ENCODE measurements around the gene SWT1. TPM values are rescaled to one million over a fixed set of nuclear protein-coding genes. Genes with fewer than 3 reads are reported as not detected.

The SWT1 gene
- total RNA-seq (2014; rRNA removed; shearing (Covaris generic); ENCODE audit: low replicate concordance): 0.75 and 2.3 TPM in 2 replicates

GRCh38 chr1:185156854-185157598, at the start of gene SWT1, which contains the start of gene TRMT1L:
SWT1 (plus strand) TSS chr1:185157167; CDS start chr1:185160842, 3,675 bp downstream.
TRMT1L (minus strand) TSS chr1:185156953; CDS start chr1:185156712, 241 bp downstream.
- in situ Hi-C loops (cut with HindIII; ENCODE audit: low pct_unique_long_range_greater_than_20kb, low sequenced_read_pairs): no loop called here
- DNase-seq (ENCODE audit: low read depth): peak; percentile 99

- DNase-seq (ENCODE audit: low read depth): no peak
- in situ Hi-C loops (cut with HindIII; ENCODE audit: low pct_unique_long_range_greater_than_20kb, low sequenced_read_pairs): no loop called here
Observed at GRCh38 chr1:185108321-185108720, 48.6 kb upstream of the SWT1 start.

- in situ Hi-C loops (cut with HindIII; ENCODE audit: low pct_unique_long_range_greater_than_20kb, low sequenced_read_pairs): no loop called here
- no peak for DNase-seq (ENCODE audit: low read depth)
Observed at GRCh38 chr1:185110145-185110544, 46.8 kb upstream of the SWT1 start.

- in situ Hi-C loops (cut with HindIII; ENCODE audit: low pct_unique_long_range_greater_than_20kb, low sequenced_read_pairs): no loop called here
Observed at GRCh38 chr1:185111873-185112272, 45.1 kb upstream of the SWT1 start.

GRCh38 chr1:185112356-185112755, 44.6 kb upstream of the SWT1 start:
- no peak for DNase-seq (ENCODE audit: low read depth)
- in situ Hi-C loops (cut with HindIII; ENCODE audit: low pct_unique_long_range_greater_than_20kb, low sequenced_read_pairs): no loop called here

More at GRCh38 chr1:185111873-185112272, 45.1 kb upstream of the SWT1 start:
- DNase-seq (ENCODE audit: low read depth): no peak

- in situ Hi-C loops (cut with HindIII; ENCODE audit: low pct_unique_long_range_greater_than_20kb, low sequenced_read_pairs): no loop called here
- no peak for DNase-seq (ENCODE audit: low read depth)
Observed at GRCh38 chr1:185129708-185130107, 27.3 kb upstream of the SWT1 start.

- in situ Hi-C loops (cut with HindIII; ENCODE audit: low pct_unique_long_range_greater_than_20kb, low sequenced_read_pairs): no loop called here
- DNase-seq (ENCODE audit: low read depth): no peak
Observed at GRCh38 chr1:185132534-185132933, 24.4 kb upstream of the SWT1 start.

GRCh38 chr1:185137896-185138545, 18.9 kb upstream of the SWT1 start:
- DNase-seq (ENCODE audit: low read depth): no peak
- in situ Hi-C loops (cut with HindIII; ENCODE audit: low pct_unique_long_range_greater_than_20kb, low sequenced_read_pairs): no loop called here

- DNase-seq (ENCODE audit: low read depth): no peak
- in situ Hi-C loops (cut with HindIII; ENCODE audit: low pct_unique_long_range_greater_than_20kb, low sequenced_read_pairs): no loop called here
Observed at GRCh38 chr1:185139246-185139645, 17.7 kb upstream of the SWT1 start.

- DNase-seq (ENCODE audit: low read depth): no peak
- in situ Hi-C loops (cut with HindIII; ENCODE audit: low pct_unique_long_range_greater_than_20kb, low sequenced_read_pairs): no loop called here
Observed at GRCh38 chr1:185144233-185144632, 12.7 kb upstream of the SWT1 start.

GRCh38 chr1:185151215-185151614, 5.8 kb upstream of the SWT1 start:
- DNase-seq (ENCODE audit: low read depth): no peak
- in situ Hi-C loops (cut with HindIII; ENCODE audit: low pct_unique_long_range_greater_than_20kb, low sequenced_read_pairs): no loop called here

GRCh38 chr1:185152187-185152767, 4.7 kb upstream of the SWT1 start:
- DNase-seq (ENCODE audit: low read depth): no peak
- in situ Hi-C loops (cut with HindIII; ENCODE audit: low pct_unique_long_range_greater_than_20kb, low sequenced_read_pairs): no loop called here

- in situ Hi-C loops (cut with HindIII; ENCODE audit: low pct_unique_long_range_greater_than_20kb, low sequenced_read_pairs): no loop called here
- no peak for DNase-seq (ENCODE audit: low read depth)
Observed at GRCh38 chr1:185154912-185155513, 2.0 kb upstream of the SWT1 start.

- DNase-seq (ENCODE audit: low read depth): no peak
- in situ Hi-C loops (cut with HindIII; ENCODE audit: low pct_unique_long_range_greater_than_20kb, low sequenced_read_pairs): no loop called here
Observed at GRCh38 chr1:185155600-185156287, 1.2 kb upstream of the SWT1 start.

GRCh38 chr1:185156288-185156853, 596 bp upstream of the SWT1 start:
- in situ Hi-C loops (cut with HindIII; ENCODE audit: low pct_unique_long_range_greater_than_20kb, low sequenced_read_pairs): no loop called here
- DNase-seq (ENCODE audit: low read depth): no peak

- DNase-seq (ENCODE audit: low read depth): no peak
- in situ Hi-C loops (cut with HindIII; ENCODE audit: low pct_unique_long_range_greater_than_20kb, low sequenced_read_pairs): no loop called here
Observed at GRCh38 chr1:185157599-185158412, 839 bp downstream of the SWT1 start.

GRCh38 chr1:185158800-185159199, 1.8 kb downstream of the SWT1 start:
- in situ Hi-C loops (cut with HindIII; ENCODE audit: low pct_unique_long_range_greater_than_20kb, low sequenced_read_pairs): no loop called here
- no peak for DNase-seq (ENCODE audit: low read depth)

Data from Caki2 (cell line).